NCI-H2227 (cell line): ENCODE data around the gene GSG1.
"Not testable (repeated sequence)": the region's sequence is repeated elsewhere in the genome, so short reads cannot be mapped to it uniquely, and the experiment has no call there.

Experiments used
- DNase-seq: peaks from one replicate; lab custom pipeline; 2025; ENCODE audit not compliant: unreplicated experiment; lab: John Stamatoyannopoulos, UW

Gene GSG1

GRCh38 chr12:13062669-13063068 lies 40.8 kb downstream of the GSG1 start:
- no peak for DNase-seq

DNA sequence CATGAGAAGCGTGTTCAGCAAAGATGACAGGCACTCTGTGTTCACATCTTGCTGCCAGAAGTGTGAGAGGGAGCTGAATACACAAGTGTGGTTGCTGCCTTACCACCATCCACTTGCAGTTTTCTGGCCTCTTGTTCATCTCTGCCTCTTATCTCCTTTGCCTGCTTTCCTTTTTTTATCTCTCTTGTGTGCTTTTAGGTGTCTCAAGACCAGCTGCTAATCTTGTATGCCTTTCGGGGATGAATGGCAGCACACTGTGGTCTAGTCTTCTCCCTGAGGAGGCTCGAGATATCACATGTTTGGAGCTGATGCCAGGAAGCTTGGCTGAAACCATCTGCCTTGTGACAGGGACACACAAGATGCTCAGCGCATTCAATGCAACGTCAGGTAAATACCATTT lies 42.1 kb downstream of the GSG1 start:
- no peak for DNase-seq

DNA sequence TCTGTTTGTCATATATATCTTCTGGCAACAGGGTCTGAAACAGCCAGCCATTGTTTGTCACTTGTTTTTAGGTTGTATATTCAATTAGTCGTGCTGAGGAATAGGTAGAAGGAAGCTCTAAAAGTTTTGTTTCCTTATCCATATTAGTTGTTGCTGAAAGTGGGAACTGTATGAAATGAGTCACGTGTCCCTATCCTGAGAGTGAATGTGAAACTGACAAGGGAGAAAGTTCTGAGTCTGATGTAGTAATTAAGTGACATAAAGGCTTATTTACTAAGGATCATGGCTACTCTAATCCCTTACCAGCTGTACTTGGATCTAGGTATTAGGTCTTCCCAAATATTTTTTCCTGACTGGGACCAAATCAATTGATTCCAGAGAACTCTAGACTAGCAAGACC lies 42.9 kb downstream of the GSG1 start:
- no peak for DNase-seq

DNA sequence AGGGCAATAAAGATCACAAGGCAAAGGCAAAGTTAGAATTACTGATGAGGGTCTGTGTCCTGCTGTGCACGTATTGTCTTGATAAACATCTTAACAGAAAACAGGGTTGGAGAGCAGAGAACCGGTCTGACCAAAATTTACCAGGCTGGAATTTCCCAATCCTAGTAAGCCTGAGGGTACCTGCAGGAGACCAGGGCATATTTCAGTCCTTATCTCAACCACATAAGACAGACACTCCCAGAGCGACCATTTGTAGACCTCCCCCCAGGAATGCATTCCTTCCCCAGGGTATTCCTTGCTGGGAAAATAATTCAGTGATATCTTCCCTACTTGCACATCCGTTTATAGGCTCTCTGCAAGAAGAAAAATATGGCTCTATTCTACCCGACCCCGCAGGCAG lies 49.9 kb downstream of the GSG1 start:
- not testable (repeated sequence) for DNase-seq

DNA sequence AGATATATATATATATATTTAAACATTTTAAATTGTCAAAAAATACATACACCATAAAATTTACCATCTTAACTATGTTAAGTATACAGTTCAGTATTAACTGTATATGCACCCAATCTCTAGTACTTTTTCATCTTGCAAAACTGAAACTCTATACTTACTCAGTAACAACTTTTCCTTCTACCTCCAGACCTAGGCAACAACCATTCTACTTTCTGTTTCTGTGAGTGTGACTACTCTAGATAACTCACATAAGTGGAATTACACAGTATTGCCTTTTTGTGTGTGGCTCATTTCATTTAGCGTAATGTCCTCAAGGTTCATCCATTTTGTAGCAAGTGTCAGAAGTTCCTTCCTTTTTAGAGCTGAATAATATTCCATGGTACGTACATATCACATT lies 51.0 kb downstream of the GSG1 start:
- no peak for DNase-seq

DNA sequence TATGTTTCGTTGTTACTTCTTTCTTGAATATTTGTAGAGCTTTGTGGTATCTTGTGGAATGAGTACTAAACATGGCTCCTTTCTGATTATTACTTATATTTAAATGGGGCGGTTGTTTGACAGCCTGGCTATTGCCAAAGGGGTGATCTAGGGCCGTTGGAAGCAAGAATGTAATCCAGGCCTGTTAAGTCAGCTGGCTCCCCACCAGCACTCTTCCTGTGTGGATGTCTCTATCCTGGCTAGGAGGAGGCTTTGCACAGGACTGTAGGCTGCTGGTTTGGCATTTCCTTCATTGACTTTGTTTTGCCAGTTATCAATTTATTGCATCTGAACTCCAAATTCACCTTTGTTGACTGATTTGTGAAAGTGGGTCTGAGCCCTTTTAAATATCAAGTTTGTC lies 53.7 kb downstream of the GSG1 start:
- DNase-seq, result no peak

GRCh38 chr12:13046964-13047363 lies 56.5 kb downstream of the GSG1 start:
- DNase-seq, result no peak

- DNase-seq, result no peak
Measured at GRCh38 chr12:13045816-13046215, 57.7 kb downstream of the GSG1 start.

- no peak for DNase-seq
Measured at GRCh38 chr12:13044906-13045299, 58.6 kb downstream of the GSG1 start.

DNA sequence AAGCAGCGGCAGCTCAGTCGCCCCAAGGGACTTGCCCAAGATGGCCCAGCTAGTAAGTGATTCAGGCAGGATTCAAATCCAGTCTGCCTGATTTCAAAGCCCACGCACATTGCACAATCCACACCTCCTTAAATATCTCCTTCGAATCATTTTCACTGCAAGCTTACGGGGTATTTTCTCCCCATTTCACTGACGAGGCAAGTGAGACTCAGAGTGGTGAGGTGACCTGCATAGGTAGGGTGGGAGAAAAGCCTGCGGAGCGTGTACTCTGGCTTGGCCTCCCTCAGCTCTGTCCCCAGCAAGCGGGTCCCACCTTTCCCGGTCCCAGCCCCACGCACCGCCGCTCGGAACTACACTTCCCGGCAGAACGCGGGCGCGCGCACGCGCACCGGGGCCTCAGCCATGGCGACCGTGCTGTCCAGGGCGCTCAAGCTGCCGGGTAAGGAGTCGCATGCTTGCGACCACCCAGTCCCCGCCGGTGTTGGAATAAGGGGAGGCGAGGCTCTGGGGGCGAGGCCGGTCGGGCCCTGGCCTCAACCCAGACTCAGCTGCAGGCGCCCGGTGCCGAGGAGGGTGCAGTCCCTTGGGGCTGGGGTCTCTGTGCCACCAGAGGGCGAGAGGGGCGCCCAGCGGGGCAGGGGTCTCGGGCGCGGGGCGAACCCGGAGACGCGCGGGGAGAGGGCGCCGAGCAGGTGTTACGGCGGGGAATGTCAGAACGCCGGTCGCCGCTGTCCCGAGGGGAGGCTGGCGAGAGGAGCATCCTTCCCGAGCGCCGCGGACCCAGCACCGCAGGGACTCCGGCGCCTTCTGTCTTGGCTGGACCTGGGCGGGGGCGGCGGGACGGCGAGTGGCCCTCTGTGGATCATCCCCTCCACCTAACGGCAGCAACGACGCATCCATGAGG lies 59.2 kb downstream of the GSG1 start, which contains the start of gene FAM234B:
TSS of gene FAM234B (plus strand) at position 380 of the 904 bp plus-strand sequence. CDS start at position 403, 23 bp downstream.
- DNase-seq, result peak; percentile 81

- DNase-seq, result no peak
Measured at GRCh38 chr12:13042666-13043230, 60.7 kb downstream of the GSG1 start.

GRCh38 chr12:13041224-13041623 lies 62.2 kb downstream of the GSG1 start:
- DNase-seq, result no peak

DNA sequence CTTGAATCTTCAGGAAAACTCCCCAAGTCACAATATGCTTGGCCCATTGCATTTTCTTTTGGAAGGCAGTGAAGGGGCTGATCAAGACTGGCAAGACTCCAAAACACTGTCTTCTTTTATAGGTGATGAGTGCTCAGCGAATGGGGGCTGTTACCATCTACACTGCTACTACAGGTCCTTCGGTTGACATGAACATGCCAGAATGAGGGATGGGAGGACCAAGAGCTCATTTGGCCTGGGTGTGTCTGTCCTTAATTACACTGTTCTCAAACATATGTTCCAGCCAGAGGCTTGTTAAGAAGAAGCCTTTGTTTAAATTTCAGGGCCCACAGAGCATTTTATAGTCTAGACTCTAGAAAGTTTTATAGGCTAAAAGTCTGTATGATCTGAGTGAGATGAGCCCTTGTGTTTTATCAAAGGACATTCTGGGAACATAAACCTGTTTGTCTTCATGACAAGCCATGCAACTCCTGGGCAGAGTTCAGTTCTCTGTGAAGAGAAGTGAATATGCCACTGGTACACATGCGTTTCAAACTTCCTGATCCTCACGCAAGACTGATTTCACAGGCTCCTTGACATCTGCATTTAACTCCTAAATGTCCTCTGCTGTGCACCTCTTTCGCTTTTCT lies 64.0 kb downstream of the GSG1 start:
- peak; percentile 1 for DNase-seq

DNA sequence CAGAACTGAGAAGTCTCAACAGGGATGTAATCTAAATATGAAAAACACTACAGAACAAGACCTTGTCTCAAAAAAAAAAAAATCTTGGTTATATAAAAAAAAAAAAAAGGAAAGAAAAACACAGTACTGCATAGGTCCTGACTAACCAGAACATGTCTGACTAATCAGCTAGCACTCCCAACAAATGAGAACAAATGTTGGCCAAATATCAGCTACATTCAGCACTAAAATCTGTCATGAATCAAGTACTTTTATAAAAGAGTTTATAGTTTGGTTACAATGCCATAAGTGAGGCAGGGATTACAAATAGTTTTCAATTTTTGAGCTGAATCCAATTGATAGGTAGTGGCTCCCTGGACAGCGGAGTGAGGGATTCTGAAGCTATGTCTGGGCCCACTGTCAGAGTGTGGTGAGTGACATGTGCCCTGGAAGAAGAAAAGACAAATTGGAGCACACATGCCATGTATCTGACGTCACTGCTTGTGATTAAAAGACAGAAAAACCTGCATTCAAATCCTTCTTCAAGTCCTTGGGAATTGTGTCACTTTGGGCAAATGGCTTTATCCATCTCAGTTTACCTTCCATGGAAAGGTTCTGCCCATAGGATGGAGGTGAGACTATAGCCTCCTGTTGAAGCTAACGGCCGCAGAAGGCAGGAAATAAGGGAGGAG lies 64.8 kb downstream of the GSG1 start:
- DNase-seq, result no peak

DNA sequence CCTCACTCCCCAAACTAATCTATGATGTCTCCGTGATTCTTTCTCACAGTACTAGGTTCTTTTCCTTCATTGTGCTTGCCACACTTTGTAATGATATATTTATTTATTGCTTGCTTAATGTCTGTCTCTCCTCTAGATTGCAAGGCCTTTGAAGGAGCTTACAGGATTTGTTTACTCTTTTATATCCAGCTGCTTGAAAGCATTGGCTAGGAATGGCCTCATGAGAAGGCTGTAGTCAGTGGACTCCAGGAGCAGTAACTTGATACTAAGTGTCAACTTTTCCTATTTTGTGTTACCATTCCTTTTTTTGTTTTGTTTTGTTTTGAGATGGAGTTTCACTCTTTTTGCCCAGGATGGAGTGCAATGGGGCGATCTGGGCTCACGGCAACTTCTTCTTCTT lies 66.6 kb downstream of the GSG1 start:
- no peak for DNase-seq

GRCh38 chr12:13035335-13035734 lies 68.1 kb downstream of the GSG1 start:
- DNase-seq, result not testable (repeated sequence)
